ENCODE data around the gene SH3BP4. TPM values are rescaled to one million over a fixed set of nuclear protein-coding genes. Genes with fewer than 3 reads are reported as not detected.
A peak's percentile ranks its signal among the peaks of the same experiment; 100 is the strongest.

Gene SH3BP4
- total and polyA plus RNA-seq, 2 of the 13 experiments (the other 11 are each of a cell fraction or from before 2014, with no cell fraction given), result 34.6 to 99.1 TPM

DNA sequence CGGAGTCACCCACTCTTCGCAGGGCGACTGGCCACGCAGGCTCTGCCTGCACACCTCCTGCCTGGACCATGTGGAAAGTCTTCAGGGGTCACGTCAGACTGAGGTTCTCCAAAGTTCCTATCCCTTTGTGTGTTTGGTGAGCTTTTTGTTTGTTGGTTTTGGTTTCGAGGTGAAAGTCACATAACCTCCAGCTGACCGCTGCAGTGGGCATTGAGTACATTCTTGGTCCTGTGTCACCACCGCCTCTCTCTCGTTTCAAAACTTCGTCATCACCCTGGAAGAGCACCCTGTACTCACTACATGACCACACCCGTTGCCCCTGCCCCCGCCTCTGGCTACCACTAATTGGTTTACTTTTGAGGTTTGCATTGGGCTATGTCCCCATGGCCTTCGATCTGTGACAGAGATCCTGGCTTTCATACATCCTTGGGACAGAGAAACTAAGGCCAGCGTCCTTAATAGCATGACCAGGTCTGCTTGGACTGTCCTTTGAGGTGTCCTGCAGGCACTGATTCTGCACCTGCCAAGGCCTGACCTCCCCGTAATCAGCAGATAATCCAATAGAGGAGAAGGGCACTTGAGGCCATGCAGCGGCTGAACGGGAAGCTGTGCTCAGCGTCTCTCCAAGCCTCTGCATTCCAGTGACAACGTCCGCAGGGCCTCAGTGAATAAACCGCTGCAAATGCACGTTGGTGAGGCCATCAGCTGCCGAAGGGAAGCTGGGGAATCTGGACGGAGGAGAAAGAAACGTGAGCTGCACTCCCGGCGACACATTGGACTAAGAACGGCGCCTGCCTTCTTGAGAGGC lies 46.8 kb downstream of the SH3BP4 start (continued):
- TF ChIP-seq, protein P1, sequence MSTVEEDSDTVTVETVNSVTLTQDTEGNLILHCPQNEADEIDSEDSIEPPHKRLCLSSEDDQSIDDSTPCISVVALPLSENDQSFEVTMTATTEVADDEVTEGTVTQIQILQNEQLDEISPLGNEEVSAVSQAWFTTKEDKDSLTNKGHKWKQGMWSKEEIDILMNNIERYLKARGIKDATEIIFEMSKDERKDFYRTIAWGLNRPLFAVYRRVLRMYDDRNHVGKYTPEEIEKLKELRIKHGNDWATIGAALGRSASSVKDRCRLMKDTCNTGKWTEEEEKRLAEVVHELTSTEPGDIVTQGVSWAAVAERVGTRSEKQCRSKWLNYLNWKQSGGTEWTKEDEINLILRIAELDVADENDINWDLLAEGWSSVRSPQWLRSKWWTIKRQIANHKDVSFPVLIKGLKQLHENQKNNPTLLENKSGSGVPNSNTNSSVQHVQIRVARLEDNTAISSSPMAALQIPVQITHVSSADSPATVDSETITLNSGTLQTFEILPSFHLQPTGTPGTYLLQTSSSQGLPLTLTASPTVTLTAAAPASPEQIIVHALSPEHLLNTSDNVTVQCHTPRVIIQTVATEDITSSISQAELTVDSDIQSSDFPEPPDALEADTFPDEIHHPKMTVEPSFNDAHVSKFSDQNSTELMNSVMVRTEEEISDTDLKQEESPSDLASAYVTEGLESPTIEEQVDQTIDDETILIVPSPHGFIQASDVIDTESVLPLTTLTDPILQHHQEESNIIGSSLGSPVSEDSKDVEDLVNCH (CRISPR knock-in tag; IDR thresholded peaks at IDR 0.05), result no peak
- TF ChIP-seq CEBPG (CRISPR knock-in tag; IDR thresholded peaks at IDR 0.05) (no peak; the same call in none of the 2 replicates), ZNF672 (CRISPR knock-in tag; IDR thresholded peaks at IDR 0.05) (no peak), ZNF44 (CRISPR knock-in tag; IDR thresholded peaks at IDR 0.05) (no peak), MTF1 (CRISPR knock-in tag; IDR thresholded peaks at IDR 0.05) (no peak), SCMH1 (CRISPR knock-in tag; IDR thresholded peaks at IDR 0.05; ENCODE audit: borderline replicate concordance) (no peak), HMGXB4 (CRISPR knock-in tag; IDR thresholded peaks at IDR 0.05; ENCODE audit: borderline replicate concordance in 1 of 2, low read depth in 1 of 2) (no peak), ZNF550 (CRISPR knock-in tag; IDR thresholded peaks at IDR 0.05; ENCODE audit: borderline replicate concordance) (no peak), ARID3A (IDR thresholded peaks at IDR 0.05; ENCODE audit: low read depth, low read length) (0 out of 2 replicates have a peak, but pooled peaks have one; percentile 8), HNRNPL (IDR thresholded peaks at IDR 0.05; ENCODE audit: low read depth, low read length) (no peak), ZMAT5 (CRISPR knock-in tag; IDR thresholded peaks at IDR 0.05; ENCODE audit: borderline replicate concordance, low read depth) (no peak), TOE1 (CRISPR knock-in tag; IDR thresholded peaks at IDR 0.05) (no peak), EP300 (IDR thresholded peaks at IDR 0.05; ENCODE audit: low read depth in 2 of 2, low read length in 2 of 2) (peak; percentile 38 to 64; a peak in 3 of 4 replicates), EP300 (CRISPR knock-in tag; IDR thresholded peaks at IDR 0.05; ENCODE audit: borderline replicate concordance) (peak; percentile 22; the same call in 1 of the 2 replicates), RARG (CRISPR knock-in tag; IDR thresholded peaks at IDR 0.05; ENCODE audit: low read depth) (no peak), STAG1 (CRISPR knock-in tag; IDR thresholded peaks at IDR 0.05) (no peak), ZNF772 (CRISPR knock-in tag; IDR thresholded peaks at IDR 0.05) (no peak), MBD4 (IDR thresholded peaks at IDR 0.05; ENCODE audit: borderline replicate concordance, low read length) (no peak)
- TF ChIP-seq, protein P2, sequence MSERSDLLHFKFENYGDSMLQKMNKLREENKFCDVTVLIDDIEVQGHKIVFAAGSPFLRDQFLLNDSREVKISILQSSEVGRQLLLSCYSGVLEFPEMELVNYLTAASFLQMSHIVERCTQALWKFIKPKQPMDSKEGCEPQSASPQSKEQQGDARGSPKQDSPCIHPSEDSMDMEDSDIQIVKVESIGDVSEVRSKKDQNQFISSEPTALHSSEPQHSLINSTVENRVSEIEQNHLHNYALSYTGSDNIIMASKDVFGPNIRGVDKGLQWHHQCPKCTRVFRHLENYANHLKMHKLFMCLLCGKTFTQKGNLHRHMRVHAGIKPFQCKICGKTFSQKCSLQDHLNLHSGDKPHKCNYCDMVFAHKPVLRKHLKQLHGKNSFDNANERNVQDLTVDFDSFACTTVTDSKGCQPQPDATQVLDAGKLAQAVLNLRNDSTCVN (CRISPR knock-in tag; IDR thresholded peaks at IDR 0.05; ENCODE audit: borderline replicate concordance), result no peak
- TF ChIP-seq, protein P3, sequence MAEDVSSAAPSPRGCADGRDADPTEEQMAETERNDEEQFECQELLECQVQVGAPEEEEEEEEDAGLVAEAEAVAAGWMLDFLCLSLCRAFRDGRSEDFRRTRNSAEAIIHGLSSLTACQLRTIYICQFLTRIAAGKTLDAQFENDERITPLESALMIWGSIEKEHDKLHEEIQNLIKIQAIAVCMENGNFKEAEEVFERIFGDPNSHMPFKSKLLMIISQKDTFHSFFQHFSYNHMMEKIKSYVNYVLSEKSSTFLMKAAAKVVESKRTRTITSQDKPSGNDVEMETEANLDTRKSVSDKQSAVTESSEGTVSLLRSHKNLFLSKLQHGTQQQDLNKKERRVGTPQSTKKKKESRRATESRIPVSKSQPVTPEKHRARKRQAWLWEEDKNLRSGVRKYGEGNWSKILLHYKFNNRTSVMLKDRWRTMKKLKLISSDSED (CRISPR knock-in tag; IDR thresholded peaks at IDR 0.05), result no peak

Data from HepG2 (cell line).